H9 (cell line): Measurements from ENCODE around the gene CCNG1. TPM values are rescaled to one million over a fixed set of nuclear protein-coding genes. Genes with fewer than 3 reads are reported as not detected.
A peak's percentile ranks its signal among the peaks of the same experiment; 100 is the strongest.

ENCODE experiments used
- DNase-seq: peaks from one replicate; pipeline ENCODE4 v3.0.0-alpha.2; 2017
- H2AFZ ChIP-seq: one replicate; pipeline ENCODE4 v1.6.1; 2013; ENCODE audit warnings: mild to moderate bottlenecking, low read length, control low read depth, moderate library complexity
- H2AK5ac ChIP-seq: 2 replicates; pipeline ENCODE4 v1.6.1; 2013; ENCODE audit warnings: low read length, control low read depth, mixed read lengths; ENCODE audit not compliant: insufficient read length
- H2BK120ac ChIP-seq: one replicate; pipeline ENCODE4 v1.6.1; 2013; ENCODE audit warnings: low read depth, mild to moderate bottlenecking, low read length, control low read depth, inconsistent platforms; ENCODE audit not compliant: poor library complexity, severe bottlenecking
- H2BK12ac ChIP-seq: 2 replicates; pipeline ENCODE4 v1.6.1; 2013; ENCODE audit warnings: low read length, control low read depth, mixed read lengths, low read depth; ENCODE audit not compliant: insufficient read length
- H2BK15ac ChIP-seq: 2 replicates; pipeline ENCODE4 v1.6.1; 2013; ENCODE audit warnings: low read depth, low read length, control low read depth
- H2BK20ac ChIP-seq: one replicate; pipeline ENCODE4 v1.6.1; 2013; ENCODE audit warnings: low read depth, mild to moderate bottlenecking, low read length, control low read depth, inconsistent platforms; ENCODE audit not compliant: poor library complexity, severe bottlenecking
- H2BK5ac ChIP-seq: 2 replicates; pipeline ENCODE4 v1.6.1; 2013; ENCODE audit warnings: low read length, control low read depth, mixed read lengths; ENCODE audit not compliant: insufficient read length
- H3K14ac ChIP-seq: 2 replicates; pipeline ENCODE4 v1.6.1; 2013; ENCODE audit warnings: low read length, control low read depth; ENCODE audit not compliant: insufficient read depth
- H3K18ac ChIP-seq: 2 replicates; pipeline ENCODE4 v1.6.1; 2013; ENCODE audit warnings: low read depth, mild to moderate bottlenecking, mixed read lengths, low read length, control low read depth; ENCODE audit not compliant: insufficient read length
- H3K23ac ChIP-seq: 2 replicates; pipeline ENCODE4 v1.6.1; 2013; ENCODE audit warnings: low read length, control low read depth, mixed read lengths, low read depth; ENCODE audit not compliant: insufficient read length
- H3K23me2 ChIP-seq: 2 replicates; pipeline ENCODE4 v1.6.1; 2013; ENCODE audit warnings: low read depth, mild to moderate bottlenecking, mixed read lengths, low read length, control low read depth; ENCODE audit not compliant: insufficient read length, poor library complexity, severe bottlenecking
- H3K27ac ChIP-seq: 2 replicates; pipeline ENCODE4 v1.5.1; 2013; ENCODE audit warnings: low read length, control low read depth, mixed read lengths, low read depth; ENCODE audit not compliant: insufficient read length
- H3K27me3 ChIP-seq: 2 replicates; pipeline ENCODE4 v1.6.1; 2013; ENCODE audit warnings: low read length, control low read depth, inconsistent platforms; ENCODE audit not compliant: insufficient read depth
- H3K4ac ChIP-seq: 2 replicates; pipeline ENCODE4 v1.6.1; 2013; ENCODE audit warnings: low read depth, mild to moderate bottlenecking, control low read depth, inconsistent platforms, low read length, moderate library complexity
- H3K4me1 ChIP-seq: 2 replicates; pipeline ENCODE4 v1.6.1; 2013; ENCODE audit warnings: low read length, control low read depth, inconsistent platforms; ENCODE audit not compliant: insufficient read depth
- H3K4me2 ChIP-seq: 2 replicates; pipeline ENCODE4 v1.6.1; 2013; ENCODE audit warnings: low read length, control low read depth, mixed read lengths; ENCODE audit not compliant: insufficient read length, insufficient read depth
- H3K56ac ChIP-seq: 2 replicates; pipeline ENCODE4 v1.6.1; 2013; ENCODE audit warnings: low read depth, mild to moderate bottlenecking, mixed read lengths, low read length, control low read depth; ENCODE audit not compliant: insufficient read length
- H3K79me1 ChIP-seq: 2 replicates; pipeline ENCODE4 v1.6.1; 2013; ENCODE audit warnings: low read depth, mild to moderate bottlenecking, moderate library complexity, low read length, control low read depth, inconsistent platforms; ENCODE audit not compliant: insufficient read depth, poor library complexity, severe bottlenecking
- H3K79me2 ChIP-seq: 2 replicates; pipeline ENCODE4 v1.6.1; 2013; ENCODE audit warnings: low read length, control low read depth, inconsistent platforms; ENCODE audit not compliant: insufficient read depth
- H3K9ac ChIP-seq: 2 replicates; pipeline ENCODE4 v1.6.1; 2013; ENCODE audit warnings: low read length, control low read depth, mixed read lengths; ENCODE audit not compliant: insufficient read length; ENCODE audit errors: extremely low read depth
- H3K9me3 ChIP-seq: one replicate; pipeline ENCODE4 v1.6.1; 2013; ENCODE audit warnings: low read depth, low read length, inconsistent platforms; ENCODE audit not compliant: control insufficient read depth
- H3T11ph ChIP-seq: one replicate; pipeline ENCODE4 v1.6.1; 2013; ENCODE audit warnings: mild to moderate bottlenecking, low read length, control low read depth, inconsistent platforms
- H4K20me1 ChIP-seq: one replicate; pipeline ENCODE4 v1.6.1; 2013; ENCODE audit not compliant: control insufficient read depth, insufficient read length, insufficient read depth
- H4K5ac ChIP-seq: 2 replicates; pipeline ENCODE4 v1.6.1; 2013; ENCODE audit warnings: low read depth, mild to moderate bottlenecking, mixed read lengths, low read length, control low read depth; ENCODE audit not compliant: insufficient read length
- H4K8ac ChIP-seq: replicated peaks from 2 replicates; pipeline ENCODE4 v1.6.1; 2013; ENCODE audit warnings: low read length, control low read depth, mixed read lengths, low read depth; ENCODE audit not compliant: insufficient read length
- H4K91ac ChIP-seq: 2 replicates; pipeline ENCODE4 v1.6.1; 2013; ENCODE audit warnings: low read depth, mild to moderate bottlenecking, moderate library complexity, mixed read lengths, low read length, control low read depth; ENCODE audit not compliant: insufficient read length
- H3K27ac Mint-ChIP-seq, 3 experiments: 2 replicates in 2 of 3; 3 replicates in 1 of 3; pipeline ENCODE4 v1.8.0; 2020 to 2021; ENCODE audit warnings: mixed read lengths in 3 of 3, mild to moderate bottlenecking in 1 of 3, moderate library complexity in 1 of 3
- H3K27me3 Mint-ChIP-seq: 2 replicates; pipeline ENCODE4 v1.8.0; 2021; ENCODE audit warnings: low read depth, mild to moderate bottlenecking, moderate library complexity, mixed read lengths
- H3K36me3 Mint-ChIP-seq, 3 experiments: 2 replicates in 2 of 3; 3 replicates in 1 of 3; pipeline ENCODE4 v1.8.0; 2020 to 2021; ENCODE audit warnings: low read depth in 3 of 3, mixed read lengths in 3 of 3; ENCODE audit not compliant: insufficient read depth in 1 of 3
- H3K4me1 Mint-ChIP-seq, 2 experiments: 2 replicates each; pipeline ENCODE4 v1.8.0; 2020; ENCODE audit warnings: mixed read lengths in 2 of 2
- H3K4me3 Mint-ChIP-seq, 2 experiments: 2 replicates in 1 of 2; 3 replicates in 1 of 2; pipeline ENCODE4 v1.8.0; 2020 to 2021; ENCODE audit warnings: mild to moderate bottlenecking in 2 of 2, mixed read lengths in 2 of 2, moderate library complexity in 1 of 2
- H3K9me3 Mint-ChIP-seq, 2 experiments: 2 replicates in 1 of 2; 3 replicates in 1 of 2; pipeline ENCODE4 v1.8.0; 2020; ENCODE audit warnings: mild to moderate bottlenecking in 2 of 2, mixed read lengths in 2 of 2, moderate library complexity in 1 of 2
- CTCF ChIP-seq: fragments of 200-600 bp; sonication (generic); conservative IDR thresholded peaks from 3 replicates; pipeline ENCODE4 v1.8.0; 2021; ENCODE audit warnings: antibody characterized with exemption, mild to moderate bottlenecking
- WGBS: extraction: QIAGEN DNeasy Blood & Tissue Kit; methylation state at CpG from one replicate; pipeline ENCODE4 v1.1.7; 2013; ENCODE audit warnings: missing lambda C conversion rate, low lambda C conversion rate, mixed read lengths; ENCODE audit not compliant: insufficient read length; ENCODE audit errors: extremely low coverage; 5-methylcytosine and 5-hydroxymethylcytosine counted together
- total RNA-seq: library from RNA; stranded (reverse); gene quantifications from 2 replicates; pipeline ENCODE4 v1.2.1, GENCODE V29; 2021

Gene CCNG1
- total RNA-seq, 1 experiment from 2014 or later: 521 TPM

- Histone ChIP-seq H3K79me2 (peaks cover 12% of the 10 kb centered on the region), H2BK20ac (no peak overlapping the region), H2AFZ (no peak overlapping the region), H4K5ac (no peak overlapping the region), H4K91ac (no peak overlapping the region), H3K4me2 (no peak overlapping the region), H2AK5ac (no peak overlapping the region), H2BK15ac (no peak overlapping the region), H4K8ac (no peak overlapping the region), H3K27ac (no peak overlapping the region), H2BK120ac (no peak overlapping the region), H3K9ac (peak overlapping the region; percentile 26), H3K9me3 (no peaks in the 10 kb centered on the region), H3K27me3 (no peaks in the 10 kb centered on the region), H3K79me1 (no peaks in the 10 kb centered on the region), H3K23ac (no peak overlapping the region), H3T11ph (no peak overlapping the region), H2BK5ac (no peak overlapping the region), H3K23me2 (peaks cover 4% of the 10 kb centered on the region), H3K4me1 (peaks cover 3% of the 10 kb centered on the region; the same call in 1 of the 2 replicates), H3K4ac (no peak overlapping the region), H3K14ac (no peak overlapping the region), H3K56ac (no peak overlapping the region), H4K20me1 (no peaks in the 10 kb centered on the region), H3K18ac (no peak overlapping the region), H2BK12ac (no peak overlapping the region)
- Mint-ChIP-seq H3K4me1 (peaks cover 32 to 37% of the 10 kb centered on the region in 2 experiments), H3K4me3 (no peak overlapping the region), H3K36me3 (peaks cover 12 to 16% (median 13%) of the 10 kb centered on the region in 3 experiments), H3K9me3 (no peaks in the 10 kb centered on the region), H3K27me3 (no peaks in the 10 kb centered on the region), H3K27ac (no peak overlapping the region; a peak in 1 of 7 replicates)
- DNase-seq: no peak
- WGBS: no CpG with 5 or more reads among the region's 3 CpGs
- TF ChIP-seq CTCF: no peak
Observed at GRCh38 chr5:163434401-163434866, 3.0 kb upstream of the CCNG1 start.
